Measurements from ENCODE around the gene BMP7. TPM values are rescaled to one million over a fixed set of nuclear protein-coding genes. Genes with fewer than 3 reads are reported as not detected.

Gene BMP7
- total RNA-seq, 4 donors from 2014 or later = 19.2 to 39.2 (median 28.2) TPM

DNA sequence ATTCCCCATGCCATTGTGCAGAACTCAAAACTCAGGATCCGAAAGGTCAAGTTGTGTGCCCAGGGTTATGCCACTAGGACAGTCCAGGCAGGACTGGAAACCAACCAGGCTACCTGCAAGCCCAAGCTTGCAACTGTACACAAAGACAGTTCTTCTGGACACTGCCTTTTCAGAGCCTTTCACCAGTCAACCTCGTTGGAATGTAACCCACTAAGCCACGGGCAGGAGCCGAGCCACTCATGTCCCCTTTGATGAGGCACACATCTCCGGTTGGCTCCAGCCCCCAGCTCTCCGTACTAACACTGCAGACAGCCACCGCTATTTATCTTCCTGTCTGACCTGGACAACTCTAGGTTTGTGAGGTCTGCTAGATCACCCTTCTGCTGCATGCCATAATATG lies 62.5 kb downstream of the BMP7 start:
- H3K4me1 ChIP-seq = peaks cover 11% of the 10 kb centered on the region
- WGBS = 84% methylated on average over 7 of the region's 7 CpGs
- no peaks in the 10 kb centered on the region for H3K9me3 ChIP-seq
- H3K36me3 ChIP-seq = no peaks in the 10 kb centered on the region
- H3K27me3 ChIP-seq = no peaks in the 10 kb centered on the region
- TF ChIP-seq, protein P1, sequence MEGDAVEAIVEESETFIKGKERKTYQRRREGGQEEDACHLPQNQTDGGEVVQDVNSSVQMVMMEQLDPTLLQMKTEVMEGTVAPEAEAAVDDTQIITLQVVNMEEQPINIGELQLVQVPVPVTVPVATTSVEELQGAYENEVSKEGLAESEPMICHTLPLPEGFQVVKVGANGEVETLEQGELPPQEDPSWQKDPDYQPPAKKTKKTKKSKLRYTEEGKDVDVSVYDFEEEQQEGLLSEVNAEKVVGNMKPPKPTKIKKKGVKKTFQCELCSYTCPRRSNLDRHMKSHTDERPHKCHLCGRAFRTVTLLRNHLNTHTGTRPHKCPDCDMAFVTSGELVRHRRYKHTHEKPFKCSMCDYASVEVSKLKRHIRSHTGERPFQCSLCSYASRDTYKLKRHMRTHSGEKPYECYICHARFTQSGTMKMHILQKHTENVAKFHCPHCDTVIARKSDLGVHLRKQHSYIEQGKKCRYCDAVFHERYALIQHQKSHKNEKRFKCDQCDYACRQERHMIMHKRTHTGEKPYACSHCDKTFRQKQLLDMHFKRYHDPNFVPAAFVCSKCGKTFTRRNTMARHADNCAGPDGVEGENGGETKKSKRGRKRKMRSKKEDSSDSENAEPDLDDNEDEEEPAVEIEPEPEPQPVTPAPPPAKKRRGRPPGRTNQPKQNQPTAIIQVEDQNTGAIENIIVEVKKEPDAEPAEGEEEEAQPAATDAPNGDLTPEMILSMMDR (IDR thresholded peaks at IDR 0.05) = no peak
- TF ChIP-seq POLR2A (IDR thresholded peaks at IDR 0.05) (no peak), POLR2AphosphoS5 (IDR thresholded peaks at IDR 0.05) (no peak), EP300 (IDR thresholded peaks at IDR 0.05) (no peak)
- H3K27ac ChIP-seq = no peak overlapping the region
- DNase-seq (ENCODE audit: low spot score in 2 of 2) = no peak
- no peak overlapping the region for H3K4me3 ChIP-seq

- TF ChIP-seq EP300 (IDR thresholded peaks at IDR 0.05) = no peak
- no peak for TF ChIP-seq POLR2AphosphoS5 (IDR thresholded peaks at IDR 0.05)
- TF ChIP-seq POLR2A (IDR thresholded peaks at IDR 0.05) = no peak
- TF ChIP-seq, protein P1 (IDR thresholded peaks at IDR 0.05) = no peak
- WGBS = 88% methylated on average over 2 of the region's 2 CpGs
- no peak overlapping the region for H3K4me3 ChIP-seq
Measured at GRCh38 chr20:57203204-57203603, 63.2 kb downstream of the BMP7 start.

DNA sequence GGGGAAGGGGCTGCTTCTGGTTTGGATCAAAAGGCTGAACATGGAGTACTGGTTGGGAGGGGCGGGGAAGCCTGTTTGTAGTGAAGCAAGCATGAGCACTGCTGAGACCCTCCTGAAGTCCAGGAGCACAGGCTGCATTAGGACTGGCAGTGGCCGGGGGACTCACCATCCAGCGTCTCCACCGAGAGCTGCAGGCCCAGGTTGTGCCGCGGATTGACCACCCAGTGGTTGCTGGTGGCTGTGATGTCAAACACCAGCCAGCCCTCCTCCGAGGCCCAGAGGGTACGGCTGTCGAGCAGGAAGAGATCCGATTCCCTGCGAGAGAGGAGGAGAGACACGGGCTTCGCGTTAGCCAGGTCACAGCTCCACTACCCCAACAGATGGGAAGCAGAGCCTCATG lies 64.1 kb downstream of the BMP7 start:
- peak in 1 of 2 donors; percentile 52 for DNase-seq (ENCODE audit: low spot score in 2 of 2)
- H3K4me3 ChIP-seq = no peak overlapping the region
- no peaks in the 10 kb centered on the region for H3K36me3 ChIP-seq
- H3K9me3 ChIP-seq = no peaks in the 10 kb centered on the region
- H3K27ac ChIP-seq = no peak overlapping the region
- 85% methylated on average over 5 of the region's 14 CpGs for WGBS
- no peaks in the 10 kb centered on the region for H3K27me3 ChIP-seq
- peaks cover 11% of the 10 kb centered on the region for H3K4me1 ChIP-seq
- TF ChIP-seq POLR2AphosphoS5 (IDR thresholded peaks at IDR 0.05) (no peak), EP300 (IDR thresholded peaks at IDR 0.05) (no peak), POLR2A (IDR thresholded peaks at IDR 0.05) (no peak)
- TF ChIP-seq, protein P1 (IDR thresholded peaks at IDR 0.05) = no peak

More at GRCh38 chr20:57203204-57203603, 63.2 kb downstream of the BMP7 start:
- Histone ChIP-seq H3K36me3 (no peaks in the 10 kb centered on the region), H3K4me1 (peaks cover 11% of the 10 kb centered on the region), H3K9me3 (no peaks in the 10 kb centered on the region), H3K27me3 (no peaks in the 10 kb centered on the region), H3K27ac (no peak overlapping the region)
- DNase-seq (ENCODE audit: low spot score in 2 of 2) = no peak

- H3K4me1 ChIP-seq = peaks cover 10% of the 10 kb centered on the region
- no peaks in the 10 kb centered on the region for H3K36me3 ChIP-seq
- H3K9me3 ChIP-seq = no peaks in the 10 kb centered on the region
- WGBS = 71% methylated on average over 7 of the region's 7 CpGs
- DNase-seq (ENCODE audit: low spot score in 2 of 2) = no peak
- no peaks in the 10 kb centered on the region for H3K27me3 ChIP-seq
- no peak overlapping the region for H3K4me3 ChIP-seq
- H3K27ac ChIP-seq = no peak overlapping the region
- TF ChIP-seq POLR2AphosphoS5 (IDR thresholded peaks at IDR 0.05) (no peak), EP300 (IDR thresholded peaks at IDR 0.05) (no peak), POLR2A (IDR thresholded peaks at IDR 0.05) (no peak)
- TF ChIP-seq, protein P1 (IDR thresholded peaks at IDR 0.05) = no peak
Measured at GRCh38 chr20:57200882-57201695, 65.4 kb downstream of the BMP7 start.

DNA sequence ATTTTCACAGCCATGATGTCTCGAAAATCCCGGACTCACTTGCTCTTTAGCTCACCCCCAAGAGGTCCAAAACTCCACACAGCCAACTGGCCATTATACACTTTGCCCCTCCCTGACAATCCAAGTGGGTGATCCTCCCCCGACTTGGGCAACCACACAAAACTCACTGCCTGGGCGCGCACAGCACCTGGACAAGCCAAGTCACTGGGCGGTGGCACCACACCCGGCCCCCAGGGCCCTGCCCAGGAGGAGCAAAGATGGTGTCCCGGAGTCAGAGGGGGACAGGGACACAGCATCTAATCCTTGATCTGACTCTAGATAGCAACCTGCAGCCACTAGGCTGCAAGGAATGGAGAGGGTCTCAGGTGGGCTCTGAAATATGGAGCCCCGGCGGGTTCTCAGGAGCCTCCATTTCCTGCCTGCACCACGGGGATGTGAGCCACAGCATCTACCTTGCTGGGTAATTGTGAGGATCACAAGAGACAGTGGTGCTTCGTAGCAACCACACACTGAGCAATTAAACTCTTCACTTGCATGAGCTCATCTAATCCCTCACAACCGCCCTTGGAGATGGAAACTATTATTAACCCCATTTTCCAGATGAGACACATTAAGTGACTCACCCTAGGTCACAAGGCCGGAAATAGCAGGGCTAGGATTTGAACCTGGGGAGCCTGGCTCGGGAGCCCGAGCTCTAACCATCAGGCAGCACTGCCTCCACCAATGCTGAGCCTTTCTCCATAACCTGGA lies 66.6 kb downstream of the BMP7 start:
- H3K4me1 ChIP-seq = peaks cover 8% of the 10 kb centered on the region
- no peak overlapping the region for H3K4me3 ChIP-seq
- 70% methylated on average over 14 of the region's 16 CpGs for WGBS
- DNase-seq (ENCODE audit: low spot score in 2 of 2) = peak in 1 of 2 donors; percentile 58
- H3K9me3 ChIP-seq = no peaks in the 10 kb centered on the region
- H3K27ac ChIP-seq = no peak overlapping the region
- TF ChIP-seq, protein P1 (IDR thresholded peaks at IDR 0.05) = no peak
- no peak for TF ChIP-seq EP300 (IDR thresholded peaks at IDR 0.05)
- no peak for TF ChIP-seq POLR2A (IDR thresholded peaks at IDR 0.05)
- TF ChIP-seq POLR2AphosphoS5 (IDR thresholded peaks at IDR 0.05) = no peak
- H3K27me3 ChIP-seq = no peaks in the 10 kb centered on the region
- H3K36me3 ChIP-seq = no peaks in the 10 kb centered on the region
